ENCODE measurements around the gene TSSC4.

GRCh38 chr11:2381494-2382128 lies 18.9 kb upstream of the TSSC4 start:
- TF ChIP-seq CTCF (IDR thresholded peaks at IDR 0.05) (no peak), POLR2AphosphoS5 (IDR thresholded peaks at IDR 0.05) (no peak), POLR2A (IDR thresholded peaks at IDR 0.05) (no peak)

All from gastroesophageal sphincter (tissue), 3 donors.